Left lobe of liver (tissue), 2 donors: ENCODE measurements around the gene PDGFA. TPM values are rescaled to one million over a fixed set of nuclear protein-coding genes. Genes with fewer than 3 reads are reported as not detected.

Experiments used
- ATAC-seq: fragments of 200-7000 bp; cut with Tn5 transposase; one replicate; pipeline ENCODE4 v1.9.1; 2020; ENCODE audit warnings: mild to moderate bottlenecking, moderate library complexity
- DNase-seq: peaks from one replicate; pipeline ENCODE4 v3.0.0-alpha.2; 2020; ENCODE audit warnings: low spot score
- total RNA-seq: library from RNA; stranded (reverse); gene quantifications from one replicate; pipeline ENCODE4 v1.2.1, GENCODE V29; 2021
- donor health status: DM: no; HTN: no; CAD: no; lungs with moderate emphysema.
- donor health status: DM: no; HTN: yes; CAD: no.

PDGFA gene
- total RNA-seq, 1 donor from 2014 or later, result 2.7 TPM

- no peak for DNase-seq
- ATAC-seq, result no peak
These were observed 12.6 kb downstream of the PDGFA start for GRCh38 chr7:506921-507622.

- DNase-seq (no peak), ATAC-seq (no peak)
These were observed 13.2 kb downstream of the PDGFA start for GRCh38 chr7:506391-506831.

GRCh38 chr7:505171-505570 lies 14.5 kb downstream of the PDGFA start:
- no peak for ATAC-seq
- no peak for DNase-seq

GRCh38 chr7:504221-505111 lies 15.2 kb downstream of the PDGFA start:
- DNase-seq (no peak), ATAC-seq (peak; percentile 55)

- ATAC-seq, result peak; percentile 90
- peak; percentile 96 for DNase-seq
These were observed 16.0 kb downstream of the PDGFA start for GRCh38 chr7:503575-504111.

- no peak for ATAC-seq
These were observed 17.4 kb downstream of the PDGFA start for GRCh38 chr7:502296-502695.

GRCh38 chr7:501526-501925 lies 18.1 kb downstream of the PDGFA start:
- DNase-seq, result no peak
- no peak for ATAC-seq

More at GRCh38 chr7:502296-502695, 17.4 kb downstream of the PDGFA start:
- no peak for DNase-seq

- no peak for DNase-seq
- ATAC-seq, result no peak
These were observed 18.9 kb downstream of the PDGFA start for GRCh38 chr7:500521-501420.

- no peak for DNase-seq
- ATAC-seq, result no peak
These were observed 19.7 kb downstream of the PDGFA start for GRCh38 chr7:499853-500485.

GRCh38 chr7:498678-499641 lies 20.7 kb downstream of the PDGFA start:
- DNase-seq (peak; percentile 70), ATAC-seq (peak; percentile 35)

GRCh38 chr7:497946-498655 lies 21.5 kb downstream of the PDGFA start:
- no peak for DNase-seq
- no peak for ATAC-seq

- DNase-seq, result no peak
- ATAC-seq, result no peak
These were observed 22.3 kb downstream of the PDGFA start for GRCh38 chr7:497346-497745.

- DNase-seq, result no peak
- ATAC-seq, result no peak
These were observed 22.9 kb downstream of the PDGFA start for GRCh38 chr7:496528-497295.

GRCh38 chr7:495761-496321 lies 23.8 kb downstream of the PDGFA start:
- DNase-seq (no peak), ATAC-seq (no peak)

- DNase-seq (no peak), ATAC-seq (no peak)
These were observed 24.3 kb downstream of the PDGFA start for GRCh38 chr7:495326-495725.

- ATAC-seq (no peak), DNase-seq (no peak)
These were observed 24.7 kb downstream of the PDGFA start for GRCh38 chr7:494906-495305.

- no peak for DNase-seq
- no peak for ATAC-seq
These were observed 25.4 kb downstream of the PDGFA start for GRCh38 chr7:494259-494687.
